Loucy (cell line): ENCODE data around the gene WHRN.
A peak's percentile ranks its signal among the peaks of the same experiment; 100 is the strongest.

ENCODE experiments used
- H2AFZ ChIP-seq: fragments of 200-600 bp; sonication (generic); 2 replicates; pipeline ENCODE4 v1.6.0; 2016; ENCODE audit warnings: antibody characterized with exemption, mild to moderate bottlenecking, low read length, moderate library complexity
- H3F3A ChIP-seq: fragments of 200-600 bp; 2 replicates; pipeline ENCODE4 v1.6.0; 2016; ENCODE audit warnings: antibody characterized with exemption, low read depth, mild to moderate bottlenecking
- H3K27me3 ChIP-seq: fragments of 200-600 bp; sonication (generic); 2 replicates; pipeline ENCODE4 v1.6.1; 2014; ENCODE audit warnings: low read length, mild to moderate bottlenecking; ENCODE audit not compliant: insufficient read depth, poor library complexity, severe bottlenecking
- H3K36me3 ChIP-seq: fragments of 200-600 bp; sonication (generic); 2 replicates; pipeline ENCODE4 v1.6.1; 2016; ENCODE audit warnings: low read length; ENCODE audit not compliant: insufficient read depth
- H3K4me1 ChIP-seq: fragments of 200-600 bp; sonication (generic); 2 replicates; pipeline ENCODE4 v1.5.1; 2014; ENCODE audit warnings: low read length, mild to moderate bottlenecking; ENCODE audit not compliant: insufficient read depth, poor library complexity, severe bottlenecking
- H3K4me2 ChIP-seq: fragments of 200-600 bp; sonication (generic); 2 replicates; pipeline ENCODE4 v1.6.0; 2014; ENCODE audit warnings: antibody characterized with exemption, low read length, low read depth, mild to moderate bottlenecking; ENCODE audit not compliant: poor library complexity, severe bottlenecking
- H3K4me3 ChIP-seq: fragments of 200-600 bp; sonication (generic); 2 replicates; pipeline ENCODE4 v1.5.1; 2014; ENCODE audit warnings: low read length, mild to moderate bottlenecking, mixed read lengths; ENCODE audit not compliant: poor library complexity, severe bottlenecking
- H3K79me2 ChIP-seq: fragments of 200-600 bp; sonication (generic); 2 replicates; pipeline ENCODE4 v1.6.1; 2014; ENCODE audit warnings: low read length; ENCODE audit not compliant: insufficient read depth
- H3K9ac ChIP-seq: fragments of 200-600 bp; sonication (generic); 2 replicates; pipeline ENCODE4 v1.6.0; 2014; ENCODE audit warnings: mild to moderate bottlenecking, low read depth, low read length, moderate library complexity; ENCODE audit not compliant: poor library complexity, severe bottlenecking
- H3K9me2 ChIP-seq: fragments of 200-600 bp; sonication (generic); replicated peaks from 2 replicates; pipeline ENCODE4 v1.6.1; 2016; ENCODE audit warnings: low read depth, low read length, mixed read lengths
- H3K9me3 ChIP-seq: fragments of 200-600 bp; sonication (generic); 2 replicates; pipeline ENCODE4 v1.6.1; 2014; ENCODE audit warnings: mild to moderate bottlenecking, antibody characterized with exemption, low read length, low read depth; ENCODE audit not compliant: insufficient read depth
- H4K20me1 ChIP-seq: fragments of 200-600 bp; sonication (generic); 2 replicates; pipeline ENCODE4 v1.6.0; 2014; ENCODE audit warnings: antibody characterized with exemption, low read length, mild to moderate bottlenecking; ENCODE audit not compliant: insufficient read depth, poor library complexity, severe bottlenecking
- CTCF ChIP-seq: fragments of 200-600 bp; sonication (generic); conservative IDR thresholded peaks from 2 replicates; pipeline ENCODE4 v1.5.1; 2014; ENCODE audit warnings: mild to moderate bottlenecking, antibody characterized with exemption, low read length
- EZH2phosphoT487 ChIP-seq: fragments of 200-600 bp; IDR thresholded peaks from 2 replicates; pipeline ENCODE4 v1.6.1; 2018; ENCODE audit warnings: antibody characterized with exemption, mild to moderate bottlenecking, moderate library complexity, borderline replicate concordance

WHRN gene

GRCh38 chr9:114505187-114506081 is at the start of gene WHRN:
TSS of gene WHRN (minus strand) at chr9:114505473. CDS start at chr9:114504801, 672 bp downstream.
- Histone ChIP-seq H3K36me3 (no peaks in the 10 kb centered on the region), H3K4me1 (peaks cover 6% of the 10 kb centered on the region), H3K79me2 (no peaks in the 10 kb centered on the region), H3K4me2 (peak within 1 kb of the TSS; percentile 84), H3K9me3 (no peaks in the 10 kb centered on the region), H3F3A (no peaks in the 10 kb centered on the region), H3K9ac (no peak within 1 kb of the TSS), H3K4me3 (peak within 1 kb of the TSS; percentile 72), H4K20me1 (no peaks in the 10 kb centered on the region), H3K9me2 (no peaks in the 10 kb centered on the region), H2AFZ (peak within 1 kb of the TSS; percentile 65), H3K27me3 (no peaks in the 10 kb centered on the region)
- no peak for TF ChIP-seq EZH2phosphoT487
- no peak for TF ChIP-seq CTCF

- H3K9ac ChIP-seq, result no peak overlapping the region
- no peaks in the 10 kb centered on the region for H4K20me1 ChIP-seq
- no peaks in the 10 kb centered on the region for H3K9me2 ChIP-seq
- H3K27me3 ChIP-seq, result no peaks in the 10 kb centered on the region
- no peak overlapping the region for H3K4me2 ChIP-seq
- H3K79me2 ChIP-seq, result no peaks in the 10 kb centered on the region
- no peaks in the 10 kb centered on the region for H3F3A ChIP-seq
- no peaks in the 10 kb centered on the region for H3K9me3 ChIP-seq
- TF ChIP-seq EZH2phosphoT487 (no peak), CTCF (no peak)
- H3K4me1 ChIP-seq, result no peaks in the 10 kb centered on the region
- H3K4me3 ChIP-seq, result no peak overlapping the region
- no peak overlapping the region for H2AFZ ChIP-seq
- no peaks in the 10 kb centered on the region for H3K36me3 ChIP-seq
Observed at GRCh38 chr9:114553202-114553601, 47.9 kb upstream of the WHRN start.

GRCh38 chr9:114552706-114553105 is 47.4 kb upstream of the WHRN start:
- H3K4me2 ChIP-seq, result no peak overlapping the region
- no peaks in the 10 kb centered on the region for H3K9me3 ChIP-seq
- H3F3A ChIP-seq, result no peaks in the 10 kb centered on the region
- no peaks in the 10 kb centered on the region for H3K36me3 ChIP-seq
- H3K9ac ChIP-seq, result no peak overlapping the region
- no peaks in the 10 kb centered on the region for H3K4me1 ChIP-seq
- no peaks in the 10 kb centered on the region for H4K20me1 ChIP-seq
- H3K27me3 ChIP-seq, result no peaks in the 10 kb centered on the region
- no peaks in the 10 kb centered on the region for H3K9me2 ChIP-seq
- no peak for TF ChIP-seq EZH2phosphoT487
- no peak for TF ChIP-seq CTCF
- H2AFZ ChIP-seq, result no peak overlapping the region
- no peaks in the 10 kb centered on the region for H3K79me2 ChIP-seq
- no peak overlapping the region for H3K4me3 ChIP-seq
